ENCODE results near the gene COL20A1. TPM values are rescaled to one million over a fixed set of nuclear protein-coding genes. Genes with fewer than 3 reads are reported as not detected.

Gene COL20A1
- total RNA-seq, 1 donor from 2014 or later = not detected

DNA sequence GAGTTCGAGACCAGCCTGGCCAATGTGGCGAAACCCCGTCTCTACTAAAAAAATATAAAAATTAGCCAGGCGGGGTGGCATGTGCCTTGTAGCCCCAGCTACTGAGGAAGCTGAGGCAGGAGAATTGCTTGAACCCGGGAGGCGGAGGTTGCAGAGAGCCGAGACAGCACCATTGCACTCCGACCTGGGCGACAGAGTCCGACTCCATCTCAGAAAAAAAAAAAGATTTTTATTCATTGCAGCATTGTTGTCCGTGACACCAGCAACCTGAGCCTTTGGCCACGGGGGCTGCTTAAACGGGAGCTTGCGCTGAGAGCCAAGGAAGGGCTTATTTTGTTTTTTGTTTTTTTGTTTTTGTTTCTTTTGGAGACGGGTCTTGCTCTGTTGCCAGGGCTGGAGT, 13.1 kb upstream of the COL20A1 start:
- Mint-ChIP-seq H3K27me3 (ENCODE audit: unreplicated experiment) (no peaks in the 10 kb centered on the region), H3K9me3 (ENCODE audit: unreplicated experiment) (no peaks in the 10 kb centered on the region), H3K36me3 (ENCODE audit: unreplicated experiment) (peaks cover 20% of the 10 kb centered on the region), H3K4me1 (ENCODE audit: unreplicated experiment) (peaks cover 7% of the 10 kb centered on the region), H3K4me3 (ENCODE audit: unreplicated experiment) (no peak overlapping the region), H3K27ac (ENCODE audit: unreplicated experiment) (no peak overlapping the region)
- DNase-seq (ENCODE audit: extremely low spot score, unreplicated experiment) = no peak
- TF ChIP-seq, protein P1, sequence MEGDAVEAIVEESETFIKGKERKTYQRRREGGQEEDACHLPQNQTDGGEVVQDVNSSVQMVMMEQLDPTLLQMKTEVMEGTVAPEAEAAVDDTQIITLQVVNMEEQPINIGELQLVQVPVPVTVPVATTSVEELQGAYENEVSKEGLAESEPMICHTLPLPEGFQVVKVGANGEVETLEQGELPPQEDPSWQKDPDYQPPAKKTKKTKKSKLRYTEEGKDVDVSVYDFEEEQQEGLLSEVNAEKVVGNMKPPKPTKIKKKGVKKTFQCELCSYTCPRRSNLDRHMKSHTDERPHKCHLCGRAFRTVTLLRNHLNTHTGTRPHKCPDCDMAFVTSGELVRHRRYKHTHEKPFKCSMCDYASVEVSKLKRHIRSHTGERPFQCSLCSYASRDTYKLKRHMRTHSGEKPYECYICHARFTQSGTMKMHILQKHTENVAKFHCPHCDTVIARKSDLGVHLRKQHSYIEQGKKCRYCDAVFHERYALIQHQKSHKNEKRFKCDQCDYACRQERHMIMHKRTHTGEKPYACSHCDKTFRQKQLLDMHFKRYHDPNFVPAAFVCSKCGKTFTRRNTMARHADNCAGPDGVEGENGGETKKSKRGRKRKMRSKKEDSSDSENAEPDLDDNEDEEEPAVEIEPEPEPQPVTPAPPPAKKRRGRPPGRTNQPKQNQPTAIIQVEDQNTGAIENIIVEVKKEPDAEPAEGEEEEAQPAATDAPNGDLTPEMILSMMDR (IDR thresholded peaks at IDR 0.05) = no peak

DNA sequence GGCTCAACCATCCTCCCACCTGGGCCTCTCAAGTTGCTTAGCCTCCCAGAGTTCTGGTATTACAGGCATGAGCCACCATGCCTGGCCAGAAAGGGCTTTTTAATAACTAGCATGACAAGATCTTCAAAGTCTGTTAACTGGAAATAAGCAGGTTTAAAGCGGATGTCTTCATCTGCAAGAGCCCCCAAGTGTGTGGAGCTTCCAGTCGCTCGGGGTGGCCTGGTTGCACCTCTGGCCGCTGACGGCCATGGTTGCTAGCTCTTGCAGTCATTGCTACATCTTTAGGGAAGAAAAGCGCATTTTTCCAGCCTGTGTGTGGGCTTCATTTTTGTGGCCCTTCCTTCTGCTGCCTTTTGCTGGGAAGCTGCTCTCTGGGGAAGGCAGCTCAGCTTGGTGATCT, 12.6 kb upstream of the COL20A1 start:
- no peak overlapping the region for H3K27ac Mint-ChIP-seq (ENCODE audit: unreplicated experiment)
- no peak for DNase-seq (ENCODE audit: extremely low spot score, unreplicated experiment)
- H3K27me3 Mint-ChIP-seq (ENCODE audit: unreplicated experiment) = no peaks in the 10 kb centered on the region
- H3K36me3 Mint-ChIP-seq (ENCODE audit: unreplicated experiment) = peaks cover 20% of the 10 kb centered on the region
- H3K4me3 Mint-ChIP-seq (ENCODE audit: unreplicated experiment) = no peak overlapping the region
- TF ChIP-seq, protein P1 (IDR thresholded peaks at IDR 0.05) = no peak
- H3K9me3 Mint-ChIP-seq (ENCODE audit: unreplicated experiment) = no peaks in the 10 kb centered on the region
- H3K4me1 Mint-ChIP-seq (ENCODE audit: unreplicated experiment) = peaks cover 2% of the 10 kb centered on the region

DNA sequence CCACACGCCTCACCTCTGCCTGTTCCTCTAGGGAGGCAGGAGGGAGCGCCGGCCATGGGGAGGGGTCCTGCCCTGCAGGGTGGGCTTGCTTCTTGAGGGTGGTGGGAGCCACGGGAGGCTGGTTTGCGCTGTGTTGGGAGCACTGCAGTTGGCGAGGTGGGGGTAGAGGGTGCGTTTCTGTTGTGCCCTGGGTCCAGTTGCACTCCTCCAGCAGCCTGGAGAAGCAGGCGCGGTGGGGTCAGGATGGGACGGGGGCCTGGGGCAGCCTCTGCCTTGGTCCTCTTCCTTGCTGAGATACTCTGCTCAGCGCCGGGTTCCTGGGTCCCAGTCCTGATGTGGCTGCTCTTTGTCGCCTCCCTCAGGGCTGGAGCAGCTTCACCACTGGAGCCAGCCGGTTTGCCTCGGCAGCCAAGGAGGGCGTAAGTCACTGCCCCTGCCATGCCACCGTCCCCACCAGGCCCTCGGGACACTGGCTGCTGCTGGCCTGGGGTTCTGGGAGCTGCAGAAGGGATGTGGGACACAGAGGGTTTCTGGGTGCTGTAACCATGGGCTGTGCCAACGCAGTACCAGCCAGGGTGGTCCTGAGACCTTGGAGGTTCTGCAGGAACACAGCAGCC, 11.9 kb upstream of the COL20A1 start:
- no peak for DNase-seq (ENCODE audit: extremely low spot score, unreplicated experiment)
- TF ChIP-seq, protein P1 (IDR thresholded peaks at IDR 0.05) = peak; percentile 29
- H3K36me3 Mint-ChIP-seq (ENCODE audit: unreplicated experiment) = peaks cover 23% of the 10 kb centered on the region
- no peaks in the 10 kb centered on the region for H3K27me3 Mint-ChIP-seq (ENCODE audit: unreplicated experiment)
- H3K27ac Mint-ChIP-seq (ENCODE audit: unreplicated experiment) = no peak overlapping the region
- H3K4me1 Mint-ChIP-seq (ENCODE audit: unreplicated experiment) = no peaks in the 10 kb centered on the region
- no peak overlapping the region for H3K4me3 Mint-ChIP-seq (ENCODE audit: unreplicated experiment)
- H3K9me3 Mint-ChIP-seq (ENCODE audit: unreplicated experiment) = no peaks in the 10 kb centered on the region

DNA sequence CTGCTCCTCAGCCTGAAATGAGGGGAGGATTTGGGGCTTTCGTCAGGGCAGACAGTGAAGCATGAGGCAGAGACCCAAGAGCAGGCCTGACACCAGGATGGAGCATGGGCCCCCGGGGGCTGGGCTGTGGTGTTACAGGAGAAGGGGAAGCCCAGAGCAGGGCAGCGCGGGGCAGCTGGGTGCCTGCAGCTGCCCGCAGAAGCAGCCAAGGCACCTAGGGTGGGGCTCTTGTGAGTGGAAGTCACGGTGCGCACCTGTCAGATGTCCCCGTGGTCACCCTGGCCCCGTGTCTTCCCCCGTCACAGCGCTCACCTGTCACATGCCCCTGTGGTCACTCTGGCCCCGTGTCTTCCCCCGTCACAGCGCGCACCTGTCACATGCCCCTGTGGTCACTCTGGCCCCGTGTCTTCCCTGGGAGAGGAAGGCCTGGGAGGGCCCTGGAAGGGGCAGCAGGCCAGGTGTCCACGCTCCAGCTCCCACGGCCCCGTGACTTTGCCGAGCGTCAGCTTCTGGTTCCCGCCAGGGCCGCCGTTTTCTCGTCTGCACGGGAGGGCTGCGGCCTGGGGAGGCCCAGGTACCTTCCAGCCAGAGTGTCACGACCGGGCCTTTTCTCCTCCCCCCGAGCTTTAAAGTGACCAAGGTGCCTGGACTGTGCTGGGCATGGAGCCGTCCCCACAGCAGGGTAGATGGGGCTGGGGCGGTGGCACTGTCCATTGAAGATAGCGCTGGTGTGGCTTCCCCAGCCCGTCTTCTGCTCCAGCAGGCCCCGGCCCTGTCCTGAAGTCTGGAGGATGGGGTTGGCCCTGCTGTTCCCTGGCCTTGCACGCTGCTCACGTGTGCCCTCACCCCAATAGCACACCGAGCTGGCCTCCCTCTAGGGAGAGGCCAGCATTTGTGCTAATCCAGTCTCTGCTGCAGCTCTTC, 11.0 kb upstream of the COL20A1 start:
- Mint-ChIP-seq H3K9me3 (ENCODE audit: unreplicated experiment) (no peaks in the 10 kb centered on the region), H3K36me3 (ENCODE audit: unreplicated experiment) (peaks cover 19% of the 10 kb centered on the region), H3K4me1 (ENCODE audit: unreplicated experiment) (no peaks in the 10 kb centered on the region), H3K27ac (ENCODE audit: unreplicated experiment) (no peak overlapping the region), H3K27me3 (ENCODE audit: unreplicated experiment) (no peaks in the 10 kb centered on the region), H3K4me3 (ENCODE audit: unreplicated experiment) (no peak overlapping the region)
- TF ChIP-seq, protein P1 (IDR thresholded peaks at IDR 0.05) = no peak
- no peak for DNase-seq (ENCODE audit: extremely low spot score, unreplicated experiment)

DNA sequence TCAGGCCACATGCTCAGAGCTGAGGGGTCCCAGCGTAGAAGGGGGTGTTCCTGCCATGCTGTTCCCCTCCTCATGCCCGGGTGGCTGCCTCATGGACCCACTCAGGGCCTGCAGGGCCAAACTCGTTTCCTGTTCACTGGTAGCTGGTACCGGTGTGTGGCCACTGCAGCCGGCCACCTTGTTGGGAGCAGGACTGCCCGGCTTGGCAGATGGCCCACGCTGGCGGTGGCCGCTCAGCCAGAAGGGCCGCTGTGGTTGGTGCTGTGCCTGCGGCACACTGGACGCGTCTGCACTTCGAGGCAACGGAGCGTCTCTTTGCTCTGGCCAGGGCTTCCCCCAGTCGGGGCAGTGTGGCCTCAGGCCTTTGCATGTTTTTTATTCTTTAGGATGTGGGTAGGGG, 10.0 kb upstream of the COL20A1 start:
- H3K27me3 Mint-ChIP-seq (ENCODE audit: unreplicated experiment) = no peaks in the 10 kb centered on the region
- no peak for DNase-seq (ENCODE audit: extremely low spot score, unreplicated experiment)
- no peak overlapping the region for H3K27ac Mint-ChIP-seq (ENCODE audit: unreplicated experiment)
- H3K4me1 Mint-ChIP-seq (ENCODE audit: unreplicated experiment) = no peaks in the 10 kb centered on the region
- H3K36me3 Mint-ChIP-seq (ENCODE audit: unreplicated experiment) = peaks cover 20% of the 10 kb centered on the region
- no peaks in the 10 kb centered on the region for H3K9me3 Mint-ChIP-seq (ENCODE audit: unreplicated experiment)
- no peak overlapping the region for H3K4me3 Mint-ChIP-seq (ENCODE audit: unreplicated experiment)
- TF ChIP-seq, protein P1 (IDR thresholded peaks at IDR 0.05) = no peak

Data from osteocyte (in vitro differentiated cells).